HepG2 (cell line): ENCODE data around the gene PKNOX2. TPM values are rescaled to one million over a fixed set of nuclear protein-coding genes. Genes with fewer than 3 reads are reported as not detected.

Source experiments
- ATAC-seq: fragments of 200-7000 bp; cut with Tn5 transposase; 3 replicates; pipeline ENCODE4 v1.9.1; 2020; ENCODE audit warnings: mild to moderate bottlenecking, moderate library complexity
- BruUV-seq: library from RNA; stranded (reverse); fragments of 400-500 nt; replicated peaks from 2 replicates; lab custom pipeline; 2021; lab: Mats Ljungman, UMichigan
- CTCF ChIA-PET: fragments of 300-600 bp; formaldehyde crosslinking; extraction: SDS; loops from one replicate; lab custom pipeline; 2021; ENCODE audit warnings: low total read pairs, inconsistent platforms, low intra/inter-chr PET ratio; lab: Yijun Ruan, JAX
- POLR2A ChIA-PET: fragments of 350-600 bp; sonication (Branson Sonifier 250); formaldehyde crosslinking; loops from one replicate; lab custom pipeline; 2020; ENCODE audit warnings: antibody characterized with exemption, inconsistent platforms; lab: Yijun Ruan, JAX
- DNase-seq: peaks from one replicate; pipeline ENCODE4 v3.0.0-alpha.2; 2015; ENCODE audit warnings: low spot score
- FAIRE-seq: peaks from 3 replicates; lab custom pipeline; 2011; peaks lifted over from hg19 to GRCh38; lab: Jason Lieb, UNC
- H2AFZ ChIP-seq: one replicate; pipeline ENCODE4 v1.6.1; 2011; ENCODE audit warnings: low read length, inconsistent platforms
- H3K27ac ChIP-seq: fragments of 300-600 bp; 3 replicates; pipeline ENCODE4 v1.8.0; 2011; ENCODE audit warnings: mixed run types, mild to moderate bottlenecking, mixed read lengths, low read length, inconsistent platforms; ENCODE audit not compliant: insufficient read depth; ENCODE audit errors: extremely low read length
- H3K27me3 ChIP-seq, 2 experiments: fragments of 200-600 bp in 1 of 2; 2 replicates in 1 of 2; 3 replicates in 1 of 2; pipeline versions ENCODE4 v1.6.0 to v1.8.0; 2011; ENCODE audit warnings: low read length in 2 of 2, mild to moderate bottlenecking in 2 of 2, moderate library complexity in 2 of 2, inconsistent platforms in 1 of 2; ENCODE audit not compliant: insufficient read depth in 2 of 2, control insufficient read depth in 1 of 2
- H3K36me3 ChIP-seq, 2 experiments: fragments of 200-600 bp in 1 of 2; replicated peaks in 1 of 2; 2 replicates in 1 of 2; 3 replicates in 1 of 2; pipeline versions ENCODE4 v1.5.1 to v1.8.0; 2011; ENCODE audit warnings: low read length in 2 of 2, inconsistent platforms in 1 of 2; ENCODE audit not compliant: insufficient read depth in 2 of 2, control insufficient read depth in 1 of 2
- H3K4me1 ChIP-seq: 2 replicates; pipeline ENCODE4 v1.5.1; 2012; ENCODE audit warnings: low read length, inconsistent platforms; ENCODE audit not compliant: insufficient read depth
- H3K4me2 ChIP-seq: 2 replicates; pipeline ENCODE4 v1.6.0; 2011; ENCODE audit warnings: low read depth, low read length, inconsistent platforms
- H3K4me3 ChIP-seq, 3 experiments: fragments of 200-600 bp in 1 of 3; sonication (generic), shearing (Covaris generic) in 1 of 3; replicated peaks in 1 of 3; 2 replicates each; pipeline ENCODE4 v1.5.1; 2011 to 2016; ENCODE audit warnings: low read length in 3 of 3, inconsistent platforms in 2 of 3, low read depth in 2 of 3, mild to moderate bottlenecking in 2 of 3, control low read depth in 1 of 3, mixed read lengths in 1 of 3; ENCODE audit not compliant: insufficient read depth in 1 of 3
- H3K79me2 ChIP-seq: one replicate; pipeline ENCODE4 v1.6.1; 2011; ENCODE audit warnings: low read length, inconsistent platforms; ENCODE audit not compliant: insufficient read depth
- H3K9ac ChIP-seq: 2 replicates; pipeline ENCODE4 v1.6.0; 2011; ENCODE audit warnings: mild to moderate bottlenecking, low read depth, low read length, inconsistent platforms; ENCODE audit not compliant: insufficient read depth
- H3K9me3 ChIP-seq: 2 replicates; pipeline ENCODE4 v1.5.1; 2012; ENCODE audit warnings: mild to moderate bottlenecking, low read length
- H4K20me1 ChIP-seq: 2 replicates; pipeline ENCODE4 v1.6.0; 2011; ENCODE audit warnings: inconsistent platforms, mild to moderate bottlenecking, low read length, moderate library complexity; ENCODE audit not compliant: insufficient read depth
- ARHGAP35 ChIP-seq: sonication (generic); formaldehyde crosslinking; IDR thresholded peaks from 2 replicates; pipeline ENCODE4 v1.9.0; 2022; ENCODE audit warnings: mild to moderate bottlenecking, inconsistent platforms, moderate library complexity, missing genetic modification reagents, borderline replicate concordance
- CAMTA2 ChIP-seq: sonication (generic); formaldehyde crosslinking; IDR thresholded peaks from 2 replicates; pipeline ENCODE4 v1.4.0; 2020; ENCODE audit warnings: mild to moderate bottlenecking, missing genetic modification reagents, borderline replicate concordance
- DPF2 ChIP-seq: sonication (generic); formaldehyde crosslinking; IDR thresholded peaks from 2 replicates; pipeline ENCODE4 v1.4.0; 2020; ENCODE audit warnings: mild to moderate bottlenecking, low read depth, missing genetic modification reagents, borderline replicate concordance
- HDAC1 ChIP-seq: sonication (generic); formaldehyde crosslinking; IDR thresholded peaks from 2 replicates; pipeline ENCODE4 v1.5.1; 2020; ENCODE audit warnings: mild to moderate bottlenecking, missing genetic modification reagents
- SP2 ChIP-seq: sonication (generic); formaldehyde crosslinking; IDR thresholded peaks from 2 replicates; pipeline ENCODE4 v1.5.1; 2020; ENCODE audit warnings: mild to moderate bottlenecking, missing genetic modification reagents
- STAG1 ChIP-seq: sonication (generic); formaldehyde crosslinking; IDR thresholded peaks from 2 replicates; pipeline ENCODE4 v1.4.0; 2020; ENCODE audit warnings: missing genetic modification reagents
- SYNCRIP ChIP-seq: fragments of 200-400 bp; formaldehyde crosslinking; IDR thresholded peaks from 2 replicates; pipeline ENCODE4 v1.6.1; 2018; ENCODE audit warnings: mild to moderate bottlenecking, low read depth, low read length; ENCODE audit not compliant: insufficient read depth
- ZNF224 ChIP-seq: sonication (generic); formaldehyde crosslinking; IDR thresholded peaks from 2 replicates; pipeline ENCODE4 v1.5.0; 2020; ENCODE audit warnings: mild to moderate bottlenecking, missing genetic modification reagents
- ZNF709 ChIP-seq: sonication (generic); formaldehyde crosslinking; IDR thresholded peaks from 2 replicates; pipeline ENCODE4 v1.5.0; 2020; ENCODE audit warnings: mild to moderate bottlenecking, missing genetic modification reagents
- WGBS: methylation state at CpG from one replicate; pipeline ENCODE4 v1.1.6; 2017; ENCODE audit warnings: low lambda C conversion rate; 5-methylcytosine and 5-hydroxymethylcytosine counted together
- in situ Hi-C: cut with HindIII; loops from 2 replicates; pipeline ENCODE4 v1.10.0; 2017; ENCODE audit warnings: low pct_unique_long_range_greater_than_20kb; ENCODE audit not compliant: extremely low pct_ligation_motif_present
- intact Hi-C: fragments of 100-400 bp; cut with micrococcal nuclease; formaldehyde crosslinking; loops from one replicate; pipeline ENCODE4 v1.10.0; 2022; ENCODE audit not compliant: unreplicated experiment
- polyA plus RNA-seq, 8 experiments: library from polyadenylated mRNA; depleted of rRNA in 3 of 8; stranded (reverse) in 7 of 8; unstranded in 1 of 8; fragments of >200 nt; fragmentation: Illumina TruSeq in 4 of 8; extraction: Trizol in 4 of 8; gene quantifications; 2 replicates each; pipeline versions ENCODE4 v1.2.1 to v1.2.3, GENCODE V29; 2011 to 2016; ENCODE audit warnings: low read depth in 4 of 8, missing spikeins in 1 of 8, mixed read lengths in 1 of 8; ENCODE audit not compliant: insufficient read depth in 1 of 8
- total RNA-seq, 5 experiments: library from RNA; depleted of rRNA; stranded (reverse); fragments of >200 nt; fragmentation: Illumina TruSeq; extraction: Trizol; gene quantifications; 2 replicates each; pipeline ENCODE4 v1.2.3, GENCODE V29; 2016; ENCODE audit warnings: low read depth in 1 of 5
- TF ChIP-seq, protein P1 (sequence below): IDR thresholded peaks from 2 replicates; pipeline ENCODE4 v1.6.1; 2016; ENCODE audit warnings: missing compliant biosample characterization, missing genetic modification reagents, borderline replicate concordance
- TF ChIP-seq, protein P2 (sequence below): IDR thresholded peaks from 2 replicates; pipeline ENCODE4 v1.4.0; 2020; ENCODE audit warnings: mild to moderate bottlenecking, missing genetic modification reagents

PKNOX2 gene
- total and polyA plus RNA-seq, 2 of the 13 experiments (the other 11 are each of a cell fraction or from before 2014, with no cell fraction given) = not detected

DNA sequence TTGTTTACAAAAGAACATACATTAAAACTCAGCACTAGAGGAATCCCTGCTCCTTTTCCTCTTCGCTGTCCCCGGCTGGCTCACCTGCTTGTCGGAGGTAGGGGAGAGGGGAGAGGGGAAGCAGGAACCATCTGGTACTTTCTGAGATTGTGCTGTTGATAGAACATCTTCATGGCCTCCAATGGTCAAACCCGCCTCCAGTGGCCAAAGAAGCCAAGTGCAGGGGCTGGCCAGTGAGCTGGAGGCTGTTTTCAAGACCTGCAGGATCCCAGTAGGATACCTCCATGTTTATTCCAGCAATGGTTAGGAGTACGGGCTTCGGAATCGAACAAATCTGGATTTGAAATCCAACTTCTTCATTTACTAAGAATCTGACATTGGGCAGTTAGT lies 92.6 kb downstream of the PKNOX2 start:
- ChIA-PET POLR2A (no interaction called here), CTCF (no interaction called here)
- no peak for DNase-seq
- no peak overlapping the region for H3K4me3 ChIP-seq
- H3K79me2 ChIP-seq = no peaks in the 10 kb centered on the region
- H3K4me1 ChIP-seq = peaks cover 15% of the 10 kb centered on the region
- no peaks in the 10 kb centered on the region for H4K20me1 ChIP-seq
- H3K4me2 ChIP-seq = no peak overlapping the region
- ATAC-seq = peak; percentile 74
- no peak overlapping the region for H3K9ac ChIP-seq
- H3K36me3 ChIP-seq = no peaks in the 10 kb centered on the region
- BruUV-seq = no TSS peak
- intact Hi-C loops = no loop called here
- in situ Hi-C loops = no loop called here
- WGBS = 47% methylated on average over 7 of the region's 7 CpGs
- no peaks in the 10 kb centered on the region for H3K9me3 ChIP-seq
- no peak overlapping the region for H3K27ac ChIP-seq
- no peak for TF ChIP-seq ARHGAP35 (CRISPR knock-in tag)
- TF ChIP-seq STAG1 (CRISPR knock-in tag) = peak; percentile 21; the same call in 1 of the 2 replicates
- TF ChIP-seq, all 625 proteins: peak for 1
- FAIRE-seq = no peak
- Histone ChIP-seq H2AFZ (no peak overlapping the region), H3K27me3 (peaks cover 4 to 34% of the 10 kb centered on the region in 2 experiments; a peak in 3 of 5 replicates)

DNA sequence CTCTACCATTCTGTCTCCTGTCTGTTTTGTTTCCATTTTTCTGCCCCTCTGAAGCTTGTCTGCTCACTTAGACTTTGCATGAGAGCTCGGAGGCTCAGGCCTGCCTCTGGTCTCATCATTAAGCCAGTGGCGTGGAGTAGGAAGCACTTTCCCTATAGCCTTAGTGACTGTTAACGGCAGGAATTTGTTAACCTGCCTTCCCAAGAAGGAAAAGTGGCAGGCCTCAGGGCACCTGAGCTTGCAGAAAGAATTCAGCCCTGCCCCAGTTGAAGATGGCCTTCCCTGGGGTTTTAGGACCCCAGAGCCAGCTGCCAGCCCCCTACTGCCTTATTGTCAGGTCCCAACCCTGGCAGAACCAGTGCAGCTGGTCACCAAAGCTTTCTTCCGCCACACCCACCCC lies 93.2 kb downstream of the PKNOX2 start:
- H4K20me1 ChIP-seq = no peaks in the 10 kb centered on the region
- no peak overlapping the region for H3K4me2 ChIP-seq
- ChIA-PET CTCF (no interaction called here), POLR2A (interaction anchor here (0.5 kb wide), 1 partner anchor 337 kb away, joined by 4 read pairs; no protein-coding TSS in a partner anchor)
- H2AFZ ChIP-seq = no peak overlapping the region
- H3K9me3 ChIP-seq = no peaks in the 10 kb centered on the region
- DNase-seq (no peak), ATAC-seq (no peak), FAIRE-seq (no peak)
- TF ChIP-seq, protein P1, sequence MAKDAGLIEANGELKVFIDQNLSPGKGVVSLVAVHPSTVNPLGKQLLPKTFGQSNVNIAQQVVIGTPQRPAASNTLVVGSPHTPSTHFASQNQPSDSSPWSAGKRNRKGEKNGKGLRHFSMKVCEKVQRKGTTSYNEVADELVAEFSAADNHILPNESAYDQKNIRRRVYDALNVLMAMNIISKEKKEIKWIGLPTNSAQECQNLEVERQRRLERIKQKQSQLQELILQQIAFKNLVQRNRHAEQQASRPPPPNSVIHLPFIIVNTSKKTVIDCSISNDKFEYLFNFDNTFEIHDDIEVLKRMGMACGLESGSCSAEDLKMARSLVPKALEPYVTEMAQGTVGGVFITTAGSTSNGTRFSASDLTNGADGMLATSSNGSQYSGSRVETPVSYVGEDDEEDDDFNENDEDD (CRISPR knock-in tag) = no peak
- TF ChIP-seq, protein P2, sequence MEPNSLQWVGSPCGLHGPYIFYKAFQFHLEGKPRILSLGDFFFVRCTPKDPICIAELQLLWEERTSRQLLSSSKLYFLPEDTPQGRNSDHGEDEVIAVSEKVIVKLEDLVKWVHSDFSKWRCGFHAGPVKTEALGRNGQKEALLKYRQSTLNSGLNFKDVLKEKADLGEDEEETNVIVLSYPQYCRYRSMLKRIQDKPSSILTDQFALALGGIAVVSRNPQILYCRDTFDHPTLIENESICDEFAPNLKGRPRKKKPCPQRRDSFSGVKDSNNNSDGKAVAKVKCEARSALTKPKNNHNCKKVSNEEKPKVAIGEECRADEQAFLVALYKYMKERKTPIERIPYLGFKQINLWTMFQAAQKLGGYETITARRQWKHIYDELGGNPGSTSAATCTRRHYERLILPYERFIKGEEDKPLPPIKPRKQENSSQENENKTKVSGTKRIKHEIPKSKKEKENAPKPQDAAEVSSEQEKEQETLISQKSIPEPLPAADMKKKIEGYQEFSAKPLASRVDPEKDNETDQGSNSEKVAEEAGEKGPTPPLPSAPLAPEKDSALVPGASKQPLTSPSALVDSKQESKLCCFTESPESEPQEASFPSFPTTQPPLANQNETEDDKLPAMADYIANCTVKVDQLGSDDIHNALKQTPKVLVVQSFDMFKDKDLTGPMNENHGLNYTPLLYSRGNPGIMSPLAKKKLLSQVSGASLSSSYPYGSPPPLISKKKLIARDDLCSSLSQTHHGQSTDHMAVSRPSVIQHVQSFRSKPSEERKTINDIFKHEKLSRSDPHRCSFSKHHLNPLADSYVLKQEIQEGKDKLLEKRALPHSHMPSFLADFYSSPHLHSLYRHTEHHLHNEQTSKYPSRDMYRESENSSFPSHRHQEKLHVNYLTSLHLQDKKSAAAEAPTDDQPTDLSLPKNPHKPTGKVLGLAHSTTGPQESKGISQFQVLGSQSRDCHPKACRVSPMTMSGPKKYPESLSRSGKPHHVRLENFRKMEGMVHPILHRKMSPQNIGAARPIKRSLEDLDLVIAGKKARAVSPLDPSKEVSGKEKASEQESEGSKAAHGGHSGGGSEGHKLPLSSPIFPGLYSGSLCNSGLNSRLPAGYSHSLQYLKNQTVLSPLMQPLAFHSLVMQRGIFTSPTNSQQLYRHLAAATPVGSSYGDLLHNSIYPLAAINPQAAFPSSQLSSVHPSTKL (CRISPR knock-in tag) = no peak
- TF ChIP-seq DPF2 (CRISPR knock-in tag) (no peak), CAMTA2 (CRISPR knock-in tag) (no peak), ZNF709 (no peak), HDAC1 (CRISPR knock-in tag) (no peak), ZNF224 (CRISPR knock-in tag) (no peak), SP2 (CRISPR knock-in tag) (no peak), SYNCRIP (no peak)
- 43% methylated on average over 4 of the region's 4 CpGs for WGBS
- H3K9ac ChIP-seq = no peak overlapping the region
- H3K79me2 ChIP-seq = no peaks in the 10 kb centered on the region
- no peak overlapping the region for H3K4me3 ChIP-seq
- H3K27ac ChIP-seq = no peak overlapping the region
- in situ Hi-C loops = no loop called here
- no TSS peak for BruUV-seq
- intact Hi-C loops = no loop called here
- peaks cover 20% of the 10 kb centered on the region for H3K4me1 ChIP-seq
- no peaks in the 10 kb centered on the region for H3K36me3 ChIP-seq
- peaks cover 4 to 39% of the 10 kb centered on the region in 2 experiments; a peak in 3 of 5 replicates for H3K27me3 ChIP-seq
